PFSK-1 (cell line): ENCODE data around the gene ANO6.

Experiments
- FOXP2 ChIP-seq: optimal IDR thresholded peaks from 2 replicates; pipeline ENCODE3; 2011; ENCODE audit warnings: borderline replicate concordance, control low read depth, inconsistent platforms; ENCODE audit not compliant: insufficient read depth; ENCODE audit errors: extremely low read length, extremely low read depth
- POLR2AphosphoS5 ChIP-seq: IDR thresholded peaks from 2 replicates; pipeline ENCODE4 v1.6.1; 2012; ENCODE audit warnings: low read depth, mild to moderate bottlenecking, control low read depth, low read length, moderate library complexity
- SIN3A ChIP-seq: IDR thresholded peaks from 2 replicates; pipeline ENCODE4 v1.6.1; 2012; ENCODE audit warnings: mild to moderate bottlenecking, low read length, moderate library complexity, borderline replicate concordance; ENCODE audit not compliant: insufficient read depth
- TAF1 ChIP-seq: IDR thresholded peaks from 2 replicates; pipeline ENCODE4 v1.6.1; 2012; ENCODE audit warnings: low read length, control low read depth, borderline replicate concordance; ENCODE audit not compliant: insufficient read depth
- TF ChIP-seq, protein P1 (sequence below), 2 experiments: IDR thresholded peaks; 2 replicates each; pipeline versions ENCODE4 v1.6.1 to v1.8.0; 2011 to 2012; ENCODE audit warnings: low read depth in 2 of 2, low read length in 2 of 2, control low read depth in 1 of 2, inconsistent platforms in 1 of 2, mild to moderate bottlenecking in 1 of 2, moderate library complexity in 1 of 2; ENCODE audit not compliant: insufficient read depth in 1 of 2

The ANO6 gene

DNA sequence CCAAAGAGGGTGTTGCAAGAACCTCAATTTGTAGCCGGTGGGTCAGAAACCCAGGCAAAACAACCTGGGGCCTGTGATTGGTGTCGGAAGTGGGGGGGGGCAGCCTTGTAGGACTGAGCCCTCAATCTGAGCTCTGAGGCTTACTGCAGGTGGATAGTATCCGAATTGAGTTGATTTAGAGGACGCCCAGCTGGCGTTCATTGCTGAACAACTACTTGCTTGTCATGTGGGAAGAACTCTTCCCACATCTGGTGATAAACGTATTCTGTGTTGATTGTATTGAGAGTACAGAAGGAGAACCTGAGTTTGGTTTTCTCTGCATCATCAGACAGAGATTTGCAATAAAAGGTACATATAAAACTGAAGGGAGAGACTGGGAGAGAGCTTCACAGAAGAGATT is 5.1 kb downstream of the ANO6 start:
- no peak for TF ChIP-seq TAF1
- no peak for TF ChIP-seq POLR2AphosphoS5
- TF ChIP-seq, protein P1, sequence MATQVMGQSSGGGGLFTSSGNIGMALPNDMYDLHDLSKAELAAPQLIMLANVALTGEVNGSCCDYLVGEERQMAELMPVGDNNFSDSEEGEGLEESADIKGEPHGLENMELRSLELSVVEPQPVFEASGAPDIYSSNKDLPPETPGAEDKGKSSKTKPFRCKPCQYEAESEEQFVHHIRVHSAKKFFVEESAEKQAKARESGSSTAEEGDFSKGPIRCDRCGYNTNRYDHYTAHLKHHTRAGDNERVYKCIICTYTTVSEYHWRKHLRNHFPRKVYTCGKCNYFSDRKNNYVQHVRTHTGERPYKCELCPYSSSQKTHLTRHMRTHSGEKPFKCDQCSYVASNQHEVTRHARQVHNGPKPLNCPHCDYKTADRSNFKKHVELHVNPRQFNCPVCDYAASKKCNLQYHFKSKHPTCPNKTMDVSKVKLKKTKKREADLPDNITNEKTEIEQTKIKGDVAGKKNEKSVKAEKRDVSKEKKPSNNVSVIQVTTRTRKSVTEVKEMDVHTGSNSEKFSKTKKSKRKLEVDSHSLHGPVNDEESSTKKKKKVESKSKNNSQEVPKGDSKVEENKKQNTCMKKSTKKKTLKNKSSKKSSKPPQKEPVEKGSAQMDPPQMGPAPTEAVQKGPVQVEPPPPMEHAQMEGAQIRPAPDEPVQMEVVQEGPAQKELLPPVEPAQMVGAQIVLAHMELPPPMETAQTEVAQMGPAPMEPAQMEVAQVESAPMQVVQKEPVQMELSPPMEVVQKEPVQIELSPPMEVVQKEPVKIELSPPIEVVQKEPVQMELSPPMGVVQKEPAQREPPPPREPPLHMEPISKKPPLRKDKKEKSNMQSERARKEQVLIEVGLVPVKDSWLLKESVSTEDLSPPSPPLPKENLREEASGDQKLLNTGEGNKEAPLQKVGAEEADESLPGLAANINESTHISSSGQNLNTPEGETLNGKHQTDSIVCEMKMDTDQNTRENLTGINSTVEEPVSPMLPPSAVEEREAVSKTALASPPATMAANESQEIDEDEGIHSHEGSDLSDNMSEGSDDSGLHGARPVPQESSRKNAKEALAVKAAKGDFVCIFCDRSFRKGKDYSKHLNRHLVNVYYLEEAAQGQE (IDR thresholded peaks at IDR 0.05; ENCODE audit: insufficient read depth in 1 of 2, low read depth in 2 of 2, low read length in 2 of 2): no peak
- no peak for TF ChIP-seq FOXP2
- no peak for TF ChIP-seq SIN3A

DNA sequence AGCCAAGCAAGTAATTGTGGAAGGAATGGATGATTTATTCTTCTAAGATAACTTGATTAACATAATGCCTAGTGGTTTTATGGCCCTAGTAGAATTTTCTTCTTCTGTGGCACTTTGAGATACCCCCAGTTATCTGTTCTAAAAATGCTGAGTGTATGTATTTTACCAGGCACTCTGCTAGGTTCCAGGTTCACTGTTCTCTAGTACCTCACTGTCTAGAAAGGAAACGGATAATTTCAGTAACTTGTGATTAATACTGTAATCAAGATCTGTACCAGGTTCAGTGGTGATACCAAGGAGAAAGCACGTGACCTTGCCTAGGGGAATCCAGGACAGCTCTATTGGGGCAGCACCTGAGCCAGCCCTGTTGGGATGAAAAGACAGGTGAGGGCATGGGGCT is 8.0 kb downstream of the ANO6 start:
- no peak for TF ChIP-seq FOXP2

DNA sequence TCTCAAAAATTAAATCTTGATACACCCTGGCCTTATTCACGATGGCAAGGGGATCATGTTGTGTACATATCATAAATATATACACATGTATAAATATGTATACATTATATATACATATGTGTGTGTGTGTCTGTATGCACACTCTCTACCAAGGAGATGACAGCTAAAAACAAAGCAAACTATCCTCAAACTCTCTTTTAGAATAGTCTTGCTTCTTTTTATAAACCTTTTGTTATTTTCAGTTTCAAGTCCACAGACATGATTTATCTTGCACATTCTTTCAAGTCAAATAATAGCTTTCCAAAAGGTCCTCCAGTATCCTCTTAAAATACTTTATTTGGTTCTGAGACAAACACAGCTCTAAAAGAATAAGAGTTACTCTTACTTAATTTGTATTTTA is 8.4 kb downstream of the ANO6 start:
- TF ChIP-seq FOXP2 (no peak), SIN3A (no peak)

DNA sequence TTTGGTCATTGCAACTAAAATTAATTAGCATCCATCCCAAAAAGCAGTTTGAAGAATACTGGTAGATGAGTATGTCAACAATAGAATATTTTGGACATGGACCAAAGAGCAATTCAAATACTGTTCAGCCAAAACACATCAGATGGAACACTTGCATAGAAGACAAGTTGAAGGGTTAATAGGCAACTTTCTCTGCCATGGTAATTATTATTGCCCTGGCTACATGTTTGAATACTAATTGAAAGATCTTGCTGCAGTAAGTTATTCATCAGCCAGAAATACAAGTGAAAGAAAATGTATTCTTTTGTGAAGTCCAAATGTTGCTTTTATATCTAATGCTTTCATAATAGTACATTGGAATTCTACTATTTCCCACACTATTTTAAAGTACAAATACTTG is 10.1 kb downstream of the ANO6 start:
- no peak for TF ChIP-seq TAF1
- no peak for TF ChIP-seq SIN3A
- TF ChIP-seq POLR2AphosphoS5: no peak
- no peak for TF ChIP-seq FOXP2

DNA sequence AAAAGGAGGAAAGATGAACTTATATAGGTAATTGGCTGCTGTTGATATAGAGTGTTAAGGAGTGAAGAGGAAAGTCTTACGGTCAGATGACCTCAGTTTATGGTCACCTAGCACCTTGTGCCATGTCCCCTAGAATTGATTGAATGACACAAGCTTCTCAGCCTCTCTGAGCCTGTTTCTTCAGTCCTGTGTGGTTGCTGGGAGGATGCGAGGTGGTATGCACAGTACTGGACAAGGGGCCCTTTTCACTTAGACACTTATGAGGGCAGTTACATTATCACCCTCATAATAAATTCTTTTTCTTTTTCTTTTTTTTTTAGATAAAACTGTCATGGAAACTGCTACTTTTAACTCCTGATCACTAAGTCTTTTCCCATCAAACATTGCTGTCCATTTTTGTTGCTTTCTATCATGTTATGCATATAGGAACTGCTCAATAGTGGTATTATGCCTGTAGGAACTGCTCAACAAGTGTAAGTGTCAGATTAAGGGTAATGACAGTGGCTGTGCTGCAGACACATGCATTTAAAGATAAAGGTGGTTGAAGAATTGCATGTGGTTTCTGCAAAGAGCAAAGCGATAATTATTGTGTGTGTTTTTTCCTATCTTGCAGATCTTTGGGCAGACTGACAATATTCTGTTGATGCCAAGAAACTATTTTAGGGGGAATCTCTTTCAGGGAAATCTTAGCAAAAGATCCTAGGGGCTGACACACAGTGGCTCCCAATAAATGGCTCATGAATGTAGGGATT is 11.6 kb downstream of the ANO6 start:
- TF ChIP-seq TAF1 (no peak), POLR2AphosphoS5 (no peak), FOXP2 (no peak), SIN3A (no peak)
- TF ChIP-seq, protein P1 (IDR thresholded peaks at IDR 0.05; ENCODE audit: insufficient read depth in 1 of 2, low read depth in 2 of 2, low read length in 2 of 2): no peak

DNA sequence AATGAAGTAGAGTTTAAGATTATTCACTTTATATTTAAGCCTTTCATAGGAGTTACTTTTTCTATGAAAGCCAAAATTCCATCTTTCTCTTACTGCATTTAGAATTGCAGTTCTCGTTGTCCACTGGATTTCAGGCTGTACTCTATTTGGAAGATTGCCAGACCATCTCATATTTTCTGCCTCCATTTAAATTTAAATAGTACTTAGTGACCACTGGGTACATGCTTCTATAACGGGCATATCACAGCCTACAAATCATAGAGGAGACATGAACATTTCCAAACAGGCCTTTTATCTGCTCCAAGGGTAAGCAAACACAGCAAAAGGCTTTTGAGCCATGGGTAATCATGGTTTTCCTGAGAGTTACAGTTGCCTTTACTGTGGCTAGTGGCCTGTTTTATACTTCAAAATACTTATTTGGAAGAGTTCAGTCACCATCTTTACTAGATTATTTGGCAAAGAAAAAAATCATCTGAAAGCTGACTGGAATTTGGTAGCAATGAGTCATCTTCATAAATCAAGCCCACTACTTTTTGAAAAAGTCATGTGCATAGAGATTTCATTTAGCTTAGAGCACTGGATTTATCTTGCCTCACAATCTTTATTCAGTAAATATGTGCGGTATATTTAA is 15.7 kb downstream of the ANO6 start:
- no peak for TF ChIP-seq FOXP2
- TF ChIP-seq TAF1: no peak
- TF ChIP-seq, protein P1 (IDR thresholded peaks at IDR 0.05; ENCODE audit: insufficient read depth in 1 of 2, low read depth in 2 of 2, low read length in 2 of 2): no peak
- TF ChIP-seq POLR2AphosphoS5: no peak
- TF ChIP-seq SIN3A: no peak
